ENCODE measurements around the gene ADGRG3.

Gene ADGRG3

GRCh38 chr16:57736419-57737351 lies 68.6 kb downstream of the ADGRG3 start:
- DNase-seq (ENCODE audit: low spot score) = no peak

GRCh38 chr16:57738844-57739243 lies 70.7 kb downstream of the ADGRG3 start:
- DNase-seq (ENCODE audit: low spot score) = no peak
